ENCODE data around the gene CLASP1. TPM values are rescaled to one million over a fixed set of nuclear protein-coding genes. Genes with fewer than 3 reads are reported as not detected.

The CLASP1 gene
- total RNA-seq, 1 experiment from 2014 or later: 45.9 TPM

DNA sequence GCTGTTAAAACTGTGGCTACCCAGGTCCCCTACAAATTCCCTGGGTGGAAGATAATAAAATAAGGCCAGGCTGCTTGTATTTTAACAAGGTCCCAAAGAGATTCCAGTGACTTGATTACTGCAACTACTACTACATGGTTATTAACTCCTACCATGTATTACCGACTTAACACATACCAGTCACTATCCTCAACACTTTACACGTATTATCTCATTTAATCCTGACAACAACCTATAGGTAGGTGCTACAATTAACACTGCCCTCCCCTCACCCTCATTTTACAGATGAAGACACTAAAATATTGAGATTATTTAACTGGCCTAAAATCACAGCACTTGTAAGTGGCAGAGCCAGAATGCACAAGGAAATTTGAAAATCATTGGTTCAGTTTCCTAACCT lies 5.4 kb downstream of the CLASP1 start:
- peaks cover 10 to 11% of the 10 kb centered on the region in 2 experiments; a peak in 4 of 5 replicates for H3K9me3 Mint-ChIP-seq
- H3K27me3 Mint-ChIP-seq (ENCODE audit: low read depth): no peaks in the 10 kb centered on the region
- no peak overlapping the region for H3T11ph ChIP-seq (ENCODE audit: low read length)
- H3K23ac ChIP-seq (ENCODE audit: insufficient read length, low read depth, low read length): no peak overlapping the region
- no peak overlapping the region for H3K4me2 ChIP-seq (ENCODE audit: insufficient read depth, insufficient read length, low read length)
- peaks cover 11% of the 10 kb centered on the region for H3K79me1 ChIP-seq (ENCODE audit: insufficient read depth, low read depth, low read length, poor library complexity, severe bottlenecking)
- no peak overlapping the region for H3K4me3 Mint-ChIP-seq
- H3K79me2 ChIP-seq (ENCODE audit: insufficient read depth, low read length): peaks cover 29% of the 10 kb centered on the region; the same call in 1 of the 2 replicates
- no peak overlapping the region for H2AFZ ChIP-seq (ENCODE audit: low read length)
- no peak overlapping the region for H4K8ac ChIP-seq (replicated peaks; ENCODE audit: insufficient read length, low read depth, low read length)
- no peak overlapping the region for H2BK5ac ChIP-seq (ENCODE audit: insufficient read length, low read length)
- H2BK12ac ChIP-seq (ENCODE audit: insufficient read length, low read depth, low read length): no peak overlapping the region
- H2AK5ac ChIP-seq (ENCODE audit: insufficient read length, low read length): no peak overlapping the region
- H3K4me1 Mint-ChIP-seq: peaks cover 9 to 10% of the 10 kb centered on the region in 2 experiments
- H3K56ac ChIP-seq (ENCODE audit: insufficient read length, low read depth, low read length): no peak overlapping the region
- H3K9ac ChIP-seq (ENCODE audit: extremely low read depth, insufficient read length, low read length): no peak overlapping the region
- H3K23me2 ChIP-seq (ENCODE audit: insufficient read length, low read depth, low read length, poor library complexity, severe bottlenecking): peaks cover 7% of the 10 kb centered on the region
- no peak overlapping the region for H2BK120ac ChIP-seq (ENCODE audit: low read depth, low read length, poor library complexity, severe bottlenecking)
- no peaks in the 10 kb centered on the region for H4K20me1 ChIP-seq (ENCODE audit: control insufficient read depth, insufficient read depth, insufficient read length)
- H2BK15ac ChIP-seq (ENCODE audit: low read depth, low read length): no peak overlapping the region
- no peak overlapping the region for H3K14ac ChIP-seq (ENCODE audit: insufficient read depth, low read length)
- H4K5ac ChIP-seq (ENCODE audit: insufficient read length, low read depth, low read length): no peak overlapping the region
- no peak overlapping the region for H3K27ac Mint-ChIP-seq
- no peak overlapping the region for H3K4ac ChIP-seq (ENCODE audit: low read depth, low read length)
- no peak overlapping the region for H4K91ac ChIP-seq (ENCODE audit: insufficient read length, low read depth, low read length)
- H3K9me3 ChIP-seq (ENCODE audit: control insufficient read depth, low read depth, low read length): no peaks in the 10 kb centered on the region
- H3K27ac ChIP-seq (ENCODE audit: insufficient read length, low read depth, low read length): no peak overlapping the region
- H3K36me3 Mint-ChIP-seq (ENCODE audit: insufficient read depth in 1 of 3, low read depth in 3 of 3): peaks cover 19 to 27% (median 19%) of the 10 kb centered on the region in 3 experiments
- H2BK20ac ChIP-seq (ENCODE audit: low read depth, low read length, poor library complexity, severe bottlenecking): no peak overlapping the region
- no peak for TF ChIP-seq CTCF (conservative IDR thresholded peaks at IDR 0.05)
- no peak overlapping the region for H3K18ac ChIP-seq (ENCODE audit: insufficient read length, low read depth, low read length)
- no peaks in the 10 kb centered on the region for H3K27me3 ChIP-seq (ENCODE audit: insufficient read depth, low read length)
- DNase-seq: no peak
- H3K4me1 ChIP-seq (ENCODE audit: insufficient read depth, low read length): no peaks in the 10 kb centered on the region
- 100% methylated on average over 2 of the region's 2 CpGs for WGBS (ENCODE audit: extremely low coverage, insufficient read length, low lambda C conversion rate)

Measured in H9 (cell line).